ENCODE data around the gene TGFB3.
"Not testable (repeated sequence)": the region's sequence is repeated elsewhere in the genome, so short reads cannot be mapped to it uniquely, and the experiment has no call there.

TGFB3 gene

DNA sequence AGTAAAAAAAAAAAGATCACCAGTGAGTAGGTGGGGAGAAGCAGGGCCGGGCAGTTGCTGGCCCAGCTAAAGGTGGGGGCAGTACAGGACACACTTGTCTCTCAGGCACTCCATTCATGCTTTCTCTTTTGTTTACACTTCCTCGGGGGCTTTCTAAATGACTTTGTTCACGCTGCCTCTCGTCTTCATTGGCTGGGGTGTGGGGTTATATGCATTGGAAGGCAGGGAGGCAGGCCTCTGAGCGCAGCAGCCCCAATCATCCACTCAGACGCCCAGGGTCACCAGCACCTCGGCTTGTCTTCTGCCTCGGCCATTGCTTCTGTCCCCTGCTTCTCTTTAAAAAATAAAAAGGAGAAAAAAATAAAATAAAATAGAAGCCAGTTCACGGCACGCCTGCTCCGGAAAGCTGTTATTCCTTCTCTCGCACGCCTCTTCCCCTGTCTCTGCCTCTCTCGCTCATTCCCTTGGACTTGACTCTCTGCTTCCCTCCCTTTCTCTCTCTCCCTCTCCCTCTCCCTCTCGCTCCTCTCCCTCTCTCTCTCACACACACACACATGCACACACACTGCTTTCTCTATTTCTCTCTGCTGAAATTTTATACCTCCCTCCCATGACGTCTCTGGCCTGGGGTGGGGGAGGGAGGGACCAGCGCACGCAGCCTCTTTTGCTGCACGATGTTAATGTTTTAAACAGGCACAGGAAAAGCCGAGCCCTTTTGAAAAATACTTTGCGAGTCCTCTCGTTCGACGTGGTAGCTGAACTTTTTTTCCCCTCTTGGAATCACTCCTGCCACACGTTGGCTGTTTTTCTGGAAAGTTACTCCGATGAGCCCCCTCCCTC, at the start of gene TGFB3:
TGFB3 (minus strand) TSS at position 570 of the 840 bp plus-strand sequence. CDS start 1,102 bp downstream, outside the sequence.
- in situ Hi-C loops (cut with MboI; ENCODE audit: low sequenced_read_pairs) = no loop called here

DNA sequence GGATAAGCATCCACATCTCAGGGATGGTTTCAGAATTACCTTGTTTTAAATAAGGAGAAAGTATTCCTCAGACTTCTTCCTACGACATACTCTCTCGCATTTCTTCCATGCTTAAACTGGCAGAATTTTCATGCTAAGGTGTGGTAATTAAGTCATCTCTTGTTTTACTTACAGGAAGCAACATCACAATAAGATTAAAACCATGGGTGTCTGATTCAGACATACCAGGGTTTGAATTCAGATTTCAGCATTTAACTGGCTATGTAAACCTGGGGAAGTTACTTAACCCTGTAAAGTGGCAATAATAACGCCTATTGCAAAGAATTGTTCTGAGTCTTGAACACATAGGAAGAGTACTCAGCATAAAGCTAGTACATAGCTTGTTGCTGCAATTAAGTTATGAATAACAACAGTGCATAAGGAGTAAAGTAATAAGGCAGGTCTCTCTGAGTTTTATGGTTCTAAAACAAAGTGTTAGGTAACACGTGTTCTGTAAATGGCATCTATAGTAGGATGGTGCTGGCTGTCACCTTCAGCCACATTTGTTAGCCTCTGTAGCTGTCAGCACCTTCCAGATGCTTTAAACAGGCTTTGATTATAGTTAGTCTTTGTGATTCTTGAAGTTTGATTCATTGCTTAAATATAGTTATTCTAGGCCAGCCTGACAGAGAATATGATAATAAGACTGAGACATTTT, 42.6 kb upstream of the TGFB3 start:
- in situ Hi-C loops (cut with MboI; ENCODE audit: low sequenced_read_pairs) = no loop called here

DNA sequence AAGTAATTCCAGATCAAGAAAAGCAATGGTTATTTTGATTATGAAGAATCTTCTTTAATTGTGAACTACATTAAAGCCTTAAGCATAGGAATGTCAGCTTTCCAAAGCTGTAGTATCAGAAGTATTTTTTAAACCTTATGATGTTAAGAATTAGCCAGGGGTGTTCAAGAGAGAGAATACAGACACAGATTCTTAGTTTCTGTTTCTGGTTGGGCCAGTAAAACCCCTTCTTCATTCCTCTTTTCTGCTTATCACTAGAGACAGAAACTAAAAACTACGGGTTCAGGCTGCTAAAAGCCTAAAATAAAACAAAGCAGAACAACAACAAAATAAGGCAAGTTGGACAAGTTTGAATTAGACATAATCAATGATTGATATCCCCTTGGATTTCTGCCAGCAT, 42.0 kb upstream of the TGFB3 start:
- in situ Hi-C loops (cut with MboI; ENCODE audit: low sequenced_read_pairs) = no loop called here

DNA sequence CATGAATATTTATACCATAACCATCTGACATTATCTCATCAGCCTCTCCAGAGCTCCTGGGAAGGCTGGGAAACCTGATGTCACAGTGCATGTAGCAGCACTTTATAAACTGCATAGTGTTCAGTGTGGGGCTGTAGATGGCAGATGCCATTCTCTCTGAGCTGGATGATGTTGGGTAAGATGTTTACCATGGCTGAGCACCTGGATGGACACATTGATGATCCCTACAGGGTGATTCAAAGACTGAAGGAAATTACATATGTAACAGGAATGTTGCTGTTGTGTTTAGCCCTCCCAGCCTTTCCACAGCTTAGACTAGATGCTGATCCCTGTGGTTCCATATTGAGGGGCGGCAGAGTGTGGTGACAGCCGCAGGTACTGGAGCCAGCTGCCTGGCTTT, 41.2 kb upstream of the TGFB3 start:
- in situ Hi-C loops (cut with MboI; ENCODE audit: low sequenced_read_pairs) = no loop called here

DNA sequence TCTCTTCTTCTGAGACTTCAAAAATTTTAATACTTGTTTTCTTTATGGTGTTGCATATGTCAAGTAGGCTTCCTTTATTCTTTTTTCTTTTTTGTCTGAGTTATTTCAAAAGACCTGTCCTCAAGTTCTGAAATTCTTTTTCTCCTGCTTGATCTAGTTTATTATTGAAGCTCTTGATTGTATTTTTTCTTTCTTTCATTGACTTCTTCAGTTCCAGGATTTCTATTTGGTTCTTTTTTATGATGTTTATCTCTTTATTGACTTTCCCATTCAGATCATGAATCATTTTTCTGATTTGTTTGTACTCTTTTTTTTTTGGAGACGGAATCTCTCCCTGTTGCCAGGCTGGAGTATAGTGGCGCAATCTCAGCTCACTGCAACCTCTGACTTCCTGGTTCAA, 37.9 kb upstream of the TGFB3 start:
- in situ Hi-C loops (cut with MboI; ENCODE audit: low sequenced_read_pairs) = no loop called here

DNA sequence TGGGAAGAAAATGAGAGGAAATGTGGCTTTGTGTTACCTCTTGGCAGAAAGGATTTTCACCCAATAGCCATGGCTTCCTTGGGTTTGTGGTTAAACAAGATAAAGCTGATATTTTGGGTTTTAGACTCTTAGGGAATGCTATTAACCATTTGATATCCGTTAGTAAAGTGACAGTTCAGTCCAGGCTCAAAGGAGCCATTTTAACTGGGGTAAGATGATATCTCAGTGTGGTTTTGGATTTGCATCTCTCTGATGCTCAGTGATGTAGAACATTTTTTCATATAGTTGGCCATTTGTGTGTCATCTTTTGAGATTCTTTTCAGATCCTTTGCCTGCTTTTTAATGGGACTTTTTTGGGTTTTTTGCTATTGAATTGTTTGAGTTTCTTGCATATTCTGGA, 33.9 kb upstream of the TGFB3 start:
- in situ Hi-C loops (cut with MboI; ENCODE audit: low sequenced_read_pairs) = no loop called here

DNA sequence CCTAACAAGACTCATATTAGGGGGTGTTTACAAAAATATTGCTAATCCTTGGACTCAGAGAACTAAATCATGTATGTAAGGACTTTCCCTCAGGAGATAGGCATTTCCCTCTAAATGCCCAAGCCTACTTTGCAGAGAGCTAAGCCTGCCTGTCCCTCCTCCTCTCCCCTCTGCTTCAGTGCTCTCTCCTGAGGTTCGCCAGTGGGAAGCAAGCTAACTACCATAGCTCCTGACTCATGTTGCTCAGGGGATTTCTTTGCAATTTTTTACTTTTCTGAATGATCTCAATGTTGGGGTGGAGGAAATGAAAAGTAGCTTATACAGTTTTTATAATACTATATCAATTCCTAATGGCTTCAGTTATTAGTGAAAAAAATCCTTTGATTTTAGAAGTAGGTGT, 33.4 kb upstream of the TGFB3 start:
- in situ Hi-C loops (cut with MboI; ENCODE audit: low sequenced_read_pairs) = no loop called here

DNA sequence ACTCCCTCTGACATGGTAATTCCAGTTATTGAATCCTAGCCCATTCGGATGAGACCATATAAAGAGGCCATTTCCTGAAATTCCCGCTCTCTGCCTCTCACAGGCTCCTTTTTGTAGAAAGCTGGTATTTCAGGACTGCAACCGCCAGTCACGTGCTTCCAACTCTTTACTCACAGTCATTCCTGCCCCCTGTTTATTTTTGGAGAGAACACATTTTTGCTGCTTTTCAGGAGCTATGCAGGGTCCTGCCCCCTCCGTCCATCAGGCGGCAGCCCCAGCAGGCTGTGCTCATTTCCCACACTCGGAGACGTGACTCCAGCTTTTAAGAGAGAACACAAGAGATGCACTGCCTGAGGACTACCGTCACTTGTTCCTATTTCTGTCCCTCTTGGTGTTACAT, 30.6 kb upstream of the TGFB3 start:
- in situ Hi-C loops (cut with MboI; ENCODE audit: low sequenced_read_pairs) = no loop called here

DNA sequence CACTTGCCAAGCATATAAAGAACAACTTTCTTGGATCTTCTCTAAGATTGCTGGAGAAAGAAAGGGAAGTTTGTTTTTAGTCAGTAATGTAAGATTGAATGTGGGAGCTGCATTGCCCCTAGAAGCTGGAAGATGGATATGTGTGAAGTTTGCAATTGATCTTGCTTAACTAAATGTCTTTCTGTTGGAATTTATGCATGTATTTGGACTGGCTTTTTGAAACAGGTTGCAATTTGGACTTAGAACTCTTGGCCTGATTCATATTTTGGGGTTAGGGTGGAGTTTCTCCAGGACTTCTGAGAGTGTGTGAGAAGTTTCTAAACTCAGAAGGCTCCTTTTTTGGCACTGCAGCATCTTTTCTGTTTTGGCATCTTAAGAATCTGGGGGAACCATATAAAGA, 30.1 kb upstream of the TGFB3 start:
- in situ Hi-C loops (cut with MboI; ENCODE audit: low sequenced_read_pairs) = no loop called here

DNA sequence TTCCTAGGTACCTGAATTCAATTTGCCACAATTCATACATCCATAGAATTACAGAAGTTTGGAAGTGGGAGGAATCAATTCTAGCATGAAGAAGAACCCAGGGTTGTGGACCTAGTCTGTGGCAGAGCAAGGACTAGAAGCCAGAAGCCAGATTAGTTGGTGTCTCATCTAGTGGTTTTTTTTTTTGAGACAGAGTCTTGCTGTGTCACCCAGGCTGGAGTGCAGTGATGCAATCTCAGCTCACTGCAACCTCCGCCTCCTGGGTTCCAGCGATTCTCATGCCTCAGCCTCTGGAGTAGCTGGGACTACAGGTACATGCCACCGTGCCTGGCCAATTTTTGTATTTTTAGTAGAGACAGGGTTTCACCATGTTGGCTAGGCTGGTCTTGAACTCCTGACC, 27.8 kb upstream of the TGFB3 start:
- in situ Hi-C loops (cut with MboI; ENCODE audit: low sequenced_read_pairs) = not testable (repeated sequence)

DNA sequence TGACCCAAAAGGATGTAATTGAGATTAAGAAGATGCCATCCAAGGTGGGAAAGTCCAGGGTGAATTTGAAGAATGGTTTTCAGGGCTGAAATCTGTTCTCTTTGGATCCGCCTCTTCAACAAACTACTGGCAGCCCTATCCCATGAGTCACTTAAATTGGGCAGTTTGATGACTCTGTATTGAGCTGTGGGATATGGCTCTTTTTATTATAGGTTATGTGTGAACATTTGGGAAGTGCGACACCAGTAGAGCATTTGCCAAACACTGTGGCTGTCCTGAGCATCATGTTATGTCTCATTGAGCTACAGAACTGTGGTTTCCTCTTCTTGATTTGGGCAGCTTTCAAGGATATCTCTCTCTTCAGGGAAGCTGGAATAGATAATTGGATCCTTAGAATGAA, 26.1 kb upstream of the TGFB3 start:
- in situ Hi-C loops (cut with MboI; ENCODE audit: low sequenced_read_pairs) = no loop called here

DNA sequence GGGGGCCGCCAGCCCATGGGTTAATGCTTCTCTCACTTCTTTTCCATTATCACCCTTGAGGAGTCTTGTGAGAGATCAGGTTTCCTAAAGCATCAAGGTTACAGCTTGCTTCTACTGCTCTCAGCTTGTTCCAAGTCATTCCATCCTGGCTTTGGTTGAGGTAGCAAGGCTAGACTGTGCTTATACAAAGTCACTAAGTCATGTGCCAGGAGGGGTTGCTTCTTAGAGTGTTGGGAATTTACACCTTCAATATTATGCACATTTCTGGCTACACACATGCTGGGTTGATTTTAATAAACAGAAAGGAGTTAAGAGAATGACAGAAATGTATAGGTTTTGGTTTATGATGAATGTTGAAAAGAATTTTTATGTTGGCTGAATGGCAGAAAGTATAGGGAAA, 25.6 kb upstream of the TGFB3 start:
- in situ Hi-C loops (cut with MboI; ENCODE audit: low sequenced_read_pairs) = no loop called here

DNA sequence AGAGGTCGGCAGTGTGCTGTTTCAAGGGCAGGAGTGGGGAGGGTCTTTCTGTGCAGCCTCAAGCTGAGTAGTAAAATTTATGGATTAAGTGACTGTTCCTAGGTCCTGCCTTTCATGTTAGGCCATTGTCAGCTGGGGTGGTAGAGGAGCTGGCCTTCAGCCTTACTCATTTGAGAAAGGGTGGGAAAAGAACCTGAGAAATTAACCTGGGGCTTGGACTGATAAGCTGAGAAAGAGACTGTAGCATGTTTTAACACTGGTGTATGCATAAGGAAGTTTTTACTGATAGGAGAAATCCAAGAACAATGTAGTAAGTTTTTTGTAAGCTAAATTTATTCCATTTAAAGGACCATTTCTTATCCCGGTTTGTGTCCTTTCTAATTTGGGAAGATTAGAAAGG, 24.5 kb upstream of the TGFB3 start:
- in situ Hi-C loops (cut with MboI; ENCODE audit: low sequenced_read_pairs) = no loop called here

DNA sequence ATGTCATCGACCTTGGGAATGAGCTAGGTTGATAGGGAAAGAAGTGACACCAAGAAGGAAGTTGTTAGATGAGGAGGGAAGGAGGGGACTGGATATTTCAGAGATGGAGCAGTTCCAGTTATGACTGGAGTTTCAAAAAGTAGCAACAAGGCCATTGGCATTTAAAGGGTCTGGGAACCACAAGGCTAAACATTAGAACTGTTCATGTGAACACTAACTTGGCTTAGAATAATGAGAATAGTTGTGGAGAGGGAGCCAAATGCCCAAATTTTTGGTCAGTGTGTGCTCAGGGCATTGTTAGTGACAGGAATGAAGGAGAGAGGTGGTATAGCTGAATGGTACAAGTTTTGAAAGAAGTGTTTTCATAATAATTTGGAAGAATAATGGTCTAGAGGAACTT, 20.6 kb upstream of the TGFB3 start:
- in situ Hi-C loops (cut with MboI; ENCODE audit: low sequenced_read_pairs) = no loop called here

DNA sequence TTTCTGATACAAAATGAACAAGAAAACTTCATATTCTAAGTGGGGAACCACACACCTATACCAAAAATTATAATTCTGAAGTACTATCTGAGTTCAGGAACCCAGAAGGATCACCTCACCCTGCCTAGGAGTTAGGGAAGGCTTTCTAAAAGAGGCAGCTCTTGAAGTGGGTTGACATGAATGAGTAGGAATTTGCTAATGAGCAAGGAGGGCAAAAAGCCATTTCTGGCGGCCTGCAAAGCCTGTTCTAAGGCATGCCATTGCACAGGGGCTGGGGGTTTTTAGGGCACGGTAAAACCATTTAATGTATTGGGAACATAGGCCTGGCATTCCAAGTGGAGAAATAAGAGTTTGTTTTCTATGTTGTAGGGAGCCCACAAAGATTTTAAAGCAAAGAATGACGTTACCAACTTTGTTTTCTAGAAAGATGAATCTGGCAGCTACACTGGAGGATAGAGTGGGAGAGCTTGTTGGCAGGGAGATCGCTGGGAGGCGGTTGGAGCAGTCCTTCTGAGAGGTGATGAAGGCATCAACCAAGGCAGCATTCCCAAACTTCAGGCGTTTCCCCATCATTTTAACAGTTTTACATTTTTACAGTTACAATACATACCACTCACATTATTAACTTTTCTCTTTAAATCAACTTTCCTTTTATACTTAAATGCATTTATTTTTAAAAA, 17.9 kb upstream of the TGFB3 start:
- in situ Hi-C loops (cut with MboI; ENCODE audit: low sequenced_read_pairs) = no loop called here

DNA sequence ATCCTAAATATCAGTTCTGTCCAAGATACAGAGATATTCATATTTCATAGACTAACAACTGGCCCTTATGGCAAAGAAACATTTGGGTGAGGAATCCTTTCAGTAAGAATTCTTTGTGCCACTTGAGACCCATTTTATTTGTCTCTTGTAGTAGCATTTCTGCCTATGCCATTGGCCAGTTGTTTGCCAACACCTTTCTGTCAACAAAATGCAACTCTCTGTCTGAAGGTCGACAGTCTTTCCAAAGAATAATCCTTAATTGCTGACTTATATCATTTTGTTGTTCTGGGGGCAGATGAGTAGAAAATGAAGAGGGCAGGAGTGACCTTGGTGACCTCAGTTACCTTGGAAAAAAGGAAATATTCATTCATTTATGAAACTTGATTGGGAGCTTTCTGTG, 14.7 kb upstream of the TGFB3 start:
- in situ Hi-C loops (cut with MboI; ENCODE audit: low sequenced_read_pairs) = no loop called here

DNA sequence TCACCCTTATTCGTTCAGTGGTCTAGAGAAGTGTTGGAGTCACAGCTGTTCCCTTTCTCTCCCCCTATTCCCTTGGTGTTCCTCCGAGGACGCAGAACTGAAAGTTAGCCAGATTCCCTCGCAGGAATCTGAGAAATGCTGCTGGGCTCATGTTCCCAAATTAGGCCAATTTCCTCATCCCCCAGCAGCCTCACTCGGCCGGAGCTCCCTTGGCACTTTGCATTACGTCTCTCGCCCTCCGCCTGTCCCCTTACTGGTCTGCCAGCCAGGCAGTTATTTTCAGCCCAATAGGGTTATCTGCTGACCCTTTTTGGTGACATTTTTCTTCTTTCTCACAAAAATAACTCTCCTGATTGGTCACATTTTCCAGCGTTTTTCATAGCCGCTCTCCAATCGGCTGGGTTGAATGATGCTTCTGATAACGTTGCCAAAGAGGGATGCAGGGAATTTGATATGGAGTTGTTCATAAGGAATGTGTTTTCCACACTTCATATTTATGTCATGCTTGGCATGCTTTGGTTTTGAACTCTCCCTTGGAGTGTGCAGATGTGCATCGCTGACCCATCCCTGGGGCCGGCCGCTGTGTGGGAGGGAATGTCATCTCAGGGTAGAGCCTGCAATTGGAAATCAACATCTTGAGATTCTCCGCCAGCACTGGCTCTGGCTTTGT, 13.7 kb upstream of the TGFB3 start:
- in situ Hi-C loops (cut with MboI; ENCODE audit: low sequenced_read_pairs) = no loop called here

DNA sequence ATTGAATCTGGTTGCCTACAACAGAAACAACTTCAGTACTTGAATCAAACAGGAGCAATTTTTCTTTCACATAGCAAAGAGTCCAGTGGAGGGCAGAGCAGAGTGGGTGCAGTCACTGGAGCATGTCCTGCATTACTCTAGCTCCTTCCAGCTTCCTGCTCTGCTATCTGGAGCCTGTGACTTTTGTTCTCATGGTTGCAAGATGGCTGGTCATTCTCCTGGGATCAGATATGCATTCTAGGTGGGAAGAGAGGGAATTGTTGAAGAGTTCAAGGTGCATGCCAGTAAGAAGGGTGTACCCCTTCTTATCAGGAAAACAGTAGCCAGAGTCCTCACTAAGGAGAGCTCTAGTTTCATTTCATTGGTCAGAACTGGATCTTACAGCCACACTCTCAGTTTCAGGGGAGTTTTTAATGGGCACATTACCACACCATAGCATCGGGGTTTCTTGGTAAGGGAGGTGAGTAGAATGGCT, 11.8 kb upstream of the TGFB3 start:
- in situ Hi-C loops (cut with MboI; ENCODE audit: low sequenced_read_pairs) = no loop called here

DNA sequence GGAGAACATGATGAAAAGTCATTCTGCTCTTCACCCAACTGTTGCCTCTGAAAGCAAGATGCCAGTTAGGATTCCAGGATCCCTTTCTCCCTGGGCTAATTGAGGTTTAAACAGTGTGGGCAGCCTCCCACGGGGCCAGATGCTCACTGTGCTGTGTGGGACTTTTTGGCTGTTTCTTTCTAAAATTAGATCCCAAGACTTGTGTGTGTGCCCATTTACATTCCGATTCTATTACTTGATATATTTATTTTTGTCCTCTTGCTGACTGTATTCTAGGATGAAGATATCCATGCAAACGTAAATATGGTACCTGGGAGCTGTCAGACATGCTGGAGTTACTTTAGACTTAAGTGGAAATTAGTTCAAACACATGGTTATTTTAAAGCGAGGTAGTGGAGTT, 10.0 kb upstream of the TGFB3 start:
- in situ Hi-C loops (cut with MboI; ENCODE audit: low sequenced_read_pairs) = no loop called here

DNA sequence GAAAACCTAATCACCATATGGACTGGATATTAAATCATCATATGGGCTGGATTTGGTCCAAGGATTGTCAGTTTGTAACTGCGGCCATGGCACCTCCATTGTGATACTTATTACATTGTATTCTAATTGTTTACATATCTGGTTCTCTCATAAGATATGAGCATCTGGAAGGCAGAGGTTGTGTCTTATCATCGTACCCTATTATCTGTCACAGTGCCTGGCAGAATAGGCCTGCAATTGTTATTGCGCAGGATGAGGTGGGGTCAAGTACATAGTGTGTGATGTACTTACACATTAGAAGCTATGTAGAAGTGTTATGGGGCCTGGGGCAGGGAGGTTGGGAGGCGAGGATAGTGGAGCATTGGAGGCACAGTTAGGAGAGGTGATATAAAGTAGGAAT, 8.5 kb upstream of the TGFB3 start:
- in situ Hi-C loops (cut with MboI; ENCODE audit: low sequenced_read_pairs) = no loop called here

DNA sequence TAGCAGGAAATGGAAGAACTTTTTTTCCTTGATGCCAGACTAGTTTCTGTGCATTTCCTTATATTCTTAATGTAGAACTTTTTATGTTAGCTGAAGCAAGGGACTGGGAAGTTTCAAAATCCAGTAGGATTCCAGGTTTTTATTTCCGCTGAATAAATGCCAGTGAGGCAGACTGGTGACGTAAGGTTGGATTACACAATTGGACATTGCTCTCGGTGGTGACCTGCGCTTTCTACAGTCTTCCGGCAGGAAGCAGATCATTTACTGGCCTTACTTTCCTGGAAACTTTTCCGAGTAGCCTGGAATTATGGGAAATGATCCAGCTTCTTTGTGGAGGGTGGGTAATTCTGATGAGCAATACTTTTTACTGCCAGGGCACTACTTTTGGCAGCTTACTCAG, 7.3 kb upstream of the TGFB3 start:
- in situ Hi-C loops (cut with MboI; ENCODE audit: low sequenced_read_pairs) = no loop called here
